Gastrocnemius medialis (tissue), 4 donors: ENCODE results near the gene GNMT. TPM values are rescaled to one million over a fixed set of nuclear protein-coding genes. Genes with fewer than 3 reads are reported as not detected.

Source experiments
- ATAC-seq, 2 donors: fragments of 150-250 bp; one replicate each; pipeline ENCODE4 v1.9.1; 2016
- DNase-seq, 2 donors: peaks; one replicate each; pipeline ENCODE4 v3.0.0-alpha.2; 2019
- H3K27ac ChIP-seq, 4 donors: fragments of 200-600 bp; sonication (generic); 1 replicate in 1 of 4; 2 replicates in 3 of 4; pipeline ENCODE4 v1.5.1; 2016 to 2018; ENCODE audit warnings: mild to moderate bottlenecking in 2 of 4, moderate library complexity in 1 of 4
- H3K27me3 ChIP-seq, 3 donors: fragments of 200-600 bp; sonication (generic) in 2 of 3; 1 replicate in 1 of 3; 2 replicates in 2 of 3; pipeline versions ENCODE4 v1.5.1 to v1.6.0; 2016 to 2019; ENCODE audit warnings: mild to moderate bottlenecking in 1 of 3, moderate library complexity in 1 of 3
- H3K36me3 ChIP-seq, 2 donors: fragments of 200-600 bp; sonication (generic) in 1 of 2; one replicate each; pipeline ENCODE4 v1.5.1; 2017 to 2018
- H3K4me1 ChIP-seq, 2 donors: fragments of 200-600 bp; sonication (generic) in 1 of 2; one replicate each; pipeline ENCODE4 v1.5.1; 2016 to 2017; ENCODE audit warnings: mild to moderate bottlenecking in 2 of 2
- H3K4me3 ChIP-seq, 4 donors: fragments of 200-600 bp; sonication (generic) in 3 of 4; 1 replicate in 1 of 4; 2 replicates in 3 of 4; pipeline ENCODE4 v1.5.1; 2016 to 2019; ENCODE audit warnings: mild to moderate bottlenecking in 2 of 4
- H3K9me3 ChIP-seq, 3 donors: fragments of 200-600 bp; sonication (generic) in 2 of 3; 1 replicate in 1 of 3; 2 replicates in 2 of 3; pipeline ENCODE4 v1.5.1; 2016 to 2019
- CTCF ChIP-seq, 5 experiments: fragments of 450-650 bp in 3 of 5; fragments of 200-600 bp in 2 of 5; sonication (generic) in 2 of 5; IDR thresholded peaks in 4 of 5; conservative IDR thresholded peaks in 1 of 5; 1 replicate in 4 of 5; 2 replicates in 1 of 5; pipeline ENCODE4 v1.5.1; 2016 to 2019; ENCODE audit warnings: antibody characterized with exemption in 5 of 5, mild to moderate bottlenecking in 3 of 5, moderate library complexity in 3 of 5
- POLR2A ChIP-seq, 2 donors: fragments of 450-650 bp; IDR thresholded peaks; one replicate each; pipeline ENCODE4 v1.6.1; 2017; ENCODE audit warnings: antibody characterized with exemption in 2 of 2, mild to moderate bottlenecking in 2 of 2, moderate library complexity in 2 of 2
- in situ Hi-C, 4 donors: fragments of 200-750 bp; cut with MboI; loops; one replicate each; pipeline versions ENCODE4 v1.15.0 to v1.8.0; 2017; ENCODE audit warnings: low sequenced_read_pairs in 4 of 4
- intact Hi-C: fragments of 100-400 bp; cut with DNase I; formaldehyde crosslinking; loops from one replicate; pipeline ENCODE4 v1.15.1; 2023; ENCODE audit warnings: low total_unique reads
- total RNA-seq, 4 donors: library from RNA; depleted of rRNA; stranded (reverse); fragments of >200 nt; gene quantifications; one replicate each; pipeline versions ENCODE4 v1.1.0 to v1.2.3, GENCODE V29; 2016

GNMT gene
- total RNA-seq, 4 donors from 2014 or later = 0.42 to 1.1 (median 0.61) TPM; not detected in 1

GRCh38 chr6:42968783-42969182 is 8.2 kb downstream of the GNMT start:
- no peak overlapping the region for H3K4me3 ChIP-seq
- no peak overlapping the region for H3K27ac ChIP-seq
- no peak for TF ChIP-seq POLR2A (IDR thresholded peaks at IDR 0.05)
- no peak for TF ChIP-seq CTCF (IDR thresholded peaks at IDR 0.05 in 4 of 5, conservative IDR thresholded peaks at IDR 0.05 in 1 of 5)
- H3K27me3 ChIP-seq = no peaks in the 10 kb centered on the region
- H3K36me3 ChIP-seq = peaks cover 0 to 29% of the 10 kb centered on the region in 2 donors
- intact Hi-C loops (no loop called here), in situ Hi-C loops (no loop called here)
- no peaks in the 10 kb centered on the region for H3K4me1 ChIP-seq
- ATAC-seq = no peak
- H3K9me3 ChIP-seq = no peaks in the 10 kb centered on the region
- DNase-seq = no peak

- no peaks in the 10 kb centered on the region for H3K27me3 ChIP-seq
- H3K4me3 ChIP-seq = no peak overlapping the region
- peaks cover 0 to 23% of the 10 kb centered on the region in 2 donors for H3K36me3 ChIP-seq
- DNase-seq = no peak
- ATAC-seq = no peak
- intact Hi-C loops = no loop called here
- in situ Hi-C loops = no loop called here
- no peaks in the 10 kb centered on the region for H3K4me1 ChIP-seq
- TF ChIP-seq CTCF (IDR thresholded peaks at IDR 0.05 in 4 of 5, conservative IDR thresholded peaks at IDR 0.05 in 1 of 5) (no peak), POLR2A (IDR thresholded peaks at IDR 0.05) (no peak)
- H3K9me3 ChIP-seq = no peaks in the 10 kb centered on the region
- H3K27ac ChIP-seq = no peak overlapping the region
These were observed 8.9 kb downstream of the GNMT start for GRCh38 chr6:42969431-42969830.

GRCh38 chr6:42969934-42970333 is 9.4 kb downstream of the GNMT start:
- ATAC-seq (no peak), DNase-seq (no peak)
- Histone ChIP-seq H3K27me3 (no peaks in the 10 kb centered on the region), H3K4me1 (no peaks in the 10 kb centered on the region), H3K36me3 (peaks cover 0 to 18% of the 10 kb centered on the region in 2 donors), H3K9me3 (no peaks in the 10 kb centered on the region), H3K27ac (no peak overlapping the region), H3K4me3 (no peak overlapping the region)
- in situ Hi-C loops (no loop called here), intact Hi-C loops (no loop called here)
- TF ChIP-seq CTCF (IDR thresholded peaks at IDR 0.05 in 4 of 5, conservative IDR thresholded peaks at IDR 0.05 in 1 of 5) (no peak), POLR2A (IDR thresholded peaks at IDR 0.05) (no peak)

GRCh38 chr6:42970871-42971612 is 10.5 kb downstream of the GNMT start:
- Histone ChIP-seq H3K9me3 (no peaks in the 10 kb centered on the region), H3K4me1 (no peaks in the 10 kb centered on the region), H3K4me3 (no peak overlapping the region), H3K27ac (no peak overlapping the region), H3K36me3 (peaks cover 0 to 7% of the 10 kb centered on the region in 2 donors), H3K27me3 (no peaks in the 10 kb centered on the region)
- no peak for DNase-seq
- intact Hi-C loops = no loop called here
- in situ Hi-C loops = no loop called here
- no peak for TF ChIP-seq CTCF (IDR thresholded peaks at IDR 0.05 in 4 of 5, conservative IDR thresholded peaks at IDR 0.05 in 1 of 5)
- no peak for TF ChIP-seq POLR2A (IDR thresholded peaks at IDR 0.05)
- peak in 1 of 2 donors; percentile 54 for ATAC-seq
